Vagina (tissue), 2 donors: ENCODE results near the gene AKAP6.

Experiments
- POLR2A ChIP-seq, 2 donors: fragments of 450-650 bp; IDR thresholded peaks; one replicate each; pipeline ENCODE4 v1.6.1; 2017; ENCODE audit warnings: antibody characterized with exemption in 2 of 2, mild to moderate bottlenecking in 2 of 2, moderate library complexity in 2 of 2
- POLR2AphosphoS5 ChIP-seq, 2 donors: sonication (generic); formaldehyde crosslinking; IDR thresholded peaks; one replicate each; pipeline ENCODE4 v1.9.0; 2017; ENCODE audit warnings: antibody characterized with exemption in 2 of 2, mild to moderate bottlenecking in 2 of 2, low read depth in 1 of 2; ENCODE audit not compliant: insufficient read depth in 1 of 2

- TF ChIP-seq POLR2A (IDR thresholded peaks at IDR 0.05): no peak
- TF ChIP-seq POLR2AphosphoS5 (IDR thresholded peaks at IDR 0.05; ENCODE audit: insufficient read depth in 1 of 2, low read depth in 1 of 2): no peak
Observed at GRCh38 chr14:32707742-32708500, 378.8 kb downstream of the AKAP6 start.
